ENCODE measurements around the gene SUSD4.

The SUSD4 gene

DNA sequence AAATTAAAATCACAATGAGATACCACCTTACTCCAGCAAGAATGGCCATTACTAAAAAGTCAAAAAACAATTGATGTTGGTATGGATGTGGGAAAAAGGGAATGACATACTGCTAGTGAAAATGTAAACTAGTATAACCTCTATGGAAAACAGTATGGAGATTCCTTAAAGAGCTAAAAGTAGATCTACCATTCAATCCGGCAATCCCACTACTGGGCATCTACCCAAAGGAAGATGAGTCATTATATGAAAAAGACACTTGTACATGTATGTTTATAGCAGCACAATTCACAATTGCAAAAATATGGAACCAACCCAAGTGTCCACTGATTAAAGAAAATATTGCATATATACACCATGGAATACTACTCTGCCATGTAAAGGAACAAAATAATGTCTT lies 37.2 kb downstream of the SUSD4 start:
- no peak for DNase-seq

DNA sequence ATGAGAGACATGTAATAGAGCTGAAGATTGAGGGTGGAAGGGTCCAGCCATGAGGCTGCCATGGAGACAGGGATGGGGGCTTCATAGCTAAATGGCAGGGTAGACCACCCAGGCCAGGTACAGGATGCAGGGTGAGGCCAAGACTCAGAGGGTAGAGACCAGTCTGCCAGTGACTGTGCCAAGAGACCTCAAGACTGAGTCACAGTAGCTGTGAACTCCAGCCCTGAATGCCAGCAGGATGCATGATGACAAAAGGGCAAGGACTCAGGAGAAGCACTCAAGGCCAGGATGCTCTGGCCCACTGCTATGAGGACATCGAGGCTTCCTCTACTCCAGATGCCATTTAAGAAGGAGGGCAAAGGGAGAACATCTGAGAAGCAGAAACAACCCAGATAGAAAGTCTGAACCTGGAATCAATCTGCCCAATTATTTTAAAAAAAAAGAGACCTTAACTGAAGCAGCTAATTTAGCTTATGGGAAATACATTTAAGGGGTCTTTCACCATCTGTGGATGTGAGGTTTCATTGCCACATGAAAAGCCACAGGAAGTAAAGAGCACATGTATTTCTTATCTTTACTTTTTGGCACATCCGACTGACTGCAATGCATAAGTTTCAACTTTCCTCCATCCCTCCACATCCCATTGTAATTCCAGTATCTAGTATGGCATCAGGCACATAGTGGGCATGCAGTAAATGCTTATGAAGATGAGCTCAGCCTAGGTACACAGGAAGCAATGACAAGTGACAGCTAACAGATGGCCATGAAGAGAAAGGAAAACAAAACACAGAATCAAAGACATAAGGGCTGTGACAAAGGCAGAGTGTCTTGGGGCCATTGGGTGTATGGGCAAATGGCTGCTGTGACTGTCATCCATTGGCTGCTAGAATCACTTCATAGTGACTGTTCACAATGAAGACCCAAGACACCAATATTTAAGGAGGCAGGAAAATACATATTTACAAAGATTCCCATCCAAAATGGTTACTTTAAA lies 40.2 kb downstream of the SUSD4 start:
- no peak for DNase-seq

DNA sequence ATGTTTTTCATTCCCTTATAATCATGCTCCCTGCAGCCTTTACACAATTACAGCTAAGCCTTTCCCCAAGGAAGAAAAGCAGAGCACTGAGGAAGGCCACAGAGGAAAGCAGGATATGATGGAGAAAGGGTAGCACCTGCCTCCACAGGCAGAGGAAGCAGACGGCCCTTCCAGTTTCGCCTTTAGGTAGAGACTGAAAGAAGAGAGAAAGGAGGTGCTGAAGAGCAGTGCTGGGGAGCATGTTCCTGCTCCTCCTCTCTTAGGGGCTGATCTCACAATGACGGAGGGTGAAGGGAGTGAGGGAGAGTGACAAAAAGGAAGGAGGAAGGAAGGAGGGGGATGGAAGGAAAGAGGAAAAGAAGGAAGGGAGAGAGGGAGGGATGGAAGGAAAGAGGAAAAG lies 41.1 kb downstream of the SUSD4 start:
- DNase-seq: no peak

DNA sequence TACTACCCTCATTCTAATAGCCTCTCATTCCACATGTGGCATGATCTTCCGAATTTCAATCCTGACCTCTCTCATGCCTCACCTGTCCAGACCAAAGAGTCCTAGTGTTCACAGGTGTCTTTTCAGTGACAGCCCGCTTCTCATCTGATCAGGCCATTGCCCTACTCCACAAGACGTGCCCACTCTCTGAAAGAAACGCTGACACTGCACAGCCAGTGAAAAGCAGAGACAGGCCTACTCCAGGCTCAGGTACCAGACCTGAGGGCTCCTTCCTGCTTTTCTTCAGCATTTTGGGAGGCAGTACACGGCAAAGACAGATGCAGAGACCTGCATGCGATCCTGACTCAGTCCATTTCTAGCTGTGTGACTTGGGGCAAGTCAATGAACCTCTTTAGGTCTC lies 43.0 kb downstream of the SUSD4 start:
- no peak for DNase-seq

DNA sequence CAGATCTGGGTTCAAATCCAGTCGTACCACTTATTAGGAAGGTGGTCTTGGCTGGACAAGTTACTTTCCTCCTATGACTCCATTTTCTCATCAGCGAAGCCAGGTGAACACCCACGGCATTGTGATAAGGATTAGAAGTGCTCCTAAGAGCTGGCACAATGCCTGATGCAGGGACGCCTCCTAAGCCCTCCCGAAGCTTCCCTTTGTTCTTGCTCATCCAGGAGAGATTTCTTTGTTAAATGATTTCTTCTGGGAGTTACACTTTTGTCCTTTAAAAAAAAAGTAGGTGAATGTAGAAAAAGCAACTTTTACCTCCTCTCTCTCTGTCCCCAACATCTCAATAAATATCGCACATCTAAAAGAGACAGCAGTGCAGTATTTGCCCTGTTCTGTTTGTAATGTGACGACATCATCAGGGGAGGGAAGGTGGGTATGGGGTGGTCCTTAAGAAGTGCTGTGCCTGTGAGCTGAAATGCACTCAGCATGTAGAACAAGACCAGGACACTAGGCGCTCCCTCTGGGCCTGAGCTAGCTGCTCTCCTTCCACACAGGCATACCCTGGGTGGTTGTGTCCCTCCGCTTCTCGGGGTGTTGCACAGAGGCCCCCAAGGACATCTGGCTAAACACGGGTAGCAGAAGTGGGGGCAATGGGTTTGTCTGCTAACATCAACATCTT lies 43.9 kb downstream of the SUSD4 start:
- no peak for DNase-seq

DNA sequence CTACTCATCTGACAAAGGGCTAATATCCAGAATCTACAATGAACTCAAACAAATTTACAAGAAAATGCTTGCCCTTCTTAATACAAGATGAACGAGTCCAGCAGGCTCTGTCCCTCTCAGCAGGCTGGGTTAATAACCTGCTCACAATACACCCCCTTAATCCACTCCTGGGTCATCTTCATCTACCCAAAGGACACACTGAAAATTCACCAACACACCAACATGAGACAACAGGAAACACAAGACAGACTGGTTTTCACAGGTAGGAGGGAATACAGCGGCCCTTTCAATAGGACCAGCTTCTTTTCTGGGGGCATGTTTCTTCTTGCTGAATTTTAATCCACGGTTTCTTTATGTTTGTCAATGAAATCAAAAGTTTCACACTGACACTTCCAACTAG lies 44.6 kb downstream of the SUSD4 start:
- no peak for DNase-seq

DNA sequence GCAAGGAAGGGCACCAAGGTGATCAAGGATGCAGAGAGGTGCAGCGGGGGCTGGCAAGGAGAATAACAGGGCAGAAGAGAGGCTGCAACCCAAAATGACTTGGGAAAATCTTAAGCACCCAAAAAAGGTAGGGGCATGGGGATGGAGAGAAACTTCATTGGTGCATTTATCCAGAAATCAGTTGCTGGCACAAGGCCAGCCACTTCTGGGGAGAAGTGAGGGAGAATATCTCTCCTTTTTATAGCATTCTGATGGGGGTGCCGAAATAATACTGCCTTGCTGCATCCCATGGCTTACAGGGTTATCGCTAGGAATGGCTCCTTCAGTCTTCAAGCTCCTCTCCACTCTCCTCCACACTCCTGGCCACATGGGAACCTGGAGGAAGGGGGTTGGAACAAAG lies 47.9 kb downstream of the SUSD4 start:
- DNase-seq: no peak

DNA sequence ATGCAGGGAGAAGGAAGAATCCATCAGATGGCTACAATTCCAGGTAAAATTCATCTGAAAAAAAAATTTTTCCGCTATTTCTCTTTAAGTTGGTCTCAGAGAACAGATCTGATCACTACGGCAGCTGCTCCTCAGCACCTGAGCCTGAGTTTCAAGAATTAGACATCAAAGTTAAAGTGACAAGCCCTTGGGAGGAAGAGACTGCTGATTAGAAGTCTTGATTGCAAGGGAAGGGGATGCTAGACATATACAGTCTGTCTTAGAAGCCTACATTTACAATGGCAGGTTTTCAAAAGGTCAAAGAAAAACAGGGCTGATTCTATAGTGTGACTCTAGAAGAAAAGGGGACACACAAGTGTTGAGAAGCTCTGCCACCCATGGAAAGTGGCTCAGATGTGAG lies 48.3 kb downstream of the SUSD4 start:
- DNase-seq: no peak

DNA sequence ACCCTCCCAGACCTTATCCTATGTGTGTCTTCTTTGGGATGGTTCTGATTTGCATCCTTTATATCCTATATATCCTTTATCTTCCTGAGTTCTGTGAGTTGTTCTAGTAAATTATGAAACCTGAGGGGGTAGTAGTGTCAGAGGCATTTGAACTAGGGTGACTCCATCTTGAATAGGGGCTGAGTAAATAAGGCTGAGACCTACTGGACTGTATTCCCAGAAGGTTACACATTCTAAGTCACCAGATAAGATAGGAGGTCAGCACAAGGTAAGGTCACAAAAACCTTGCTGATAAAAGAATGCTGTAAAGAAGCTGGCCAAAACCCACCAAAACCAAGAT lies 50.6 kb downstream of the SUSD4 start:
- DNase-seq: no peak

DNA sequence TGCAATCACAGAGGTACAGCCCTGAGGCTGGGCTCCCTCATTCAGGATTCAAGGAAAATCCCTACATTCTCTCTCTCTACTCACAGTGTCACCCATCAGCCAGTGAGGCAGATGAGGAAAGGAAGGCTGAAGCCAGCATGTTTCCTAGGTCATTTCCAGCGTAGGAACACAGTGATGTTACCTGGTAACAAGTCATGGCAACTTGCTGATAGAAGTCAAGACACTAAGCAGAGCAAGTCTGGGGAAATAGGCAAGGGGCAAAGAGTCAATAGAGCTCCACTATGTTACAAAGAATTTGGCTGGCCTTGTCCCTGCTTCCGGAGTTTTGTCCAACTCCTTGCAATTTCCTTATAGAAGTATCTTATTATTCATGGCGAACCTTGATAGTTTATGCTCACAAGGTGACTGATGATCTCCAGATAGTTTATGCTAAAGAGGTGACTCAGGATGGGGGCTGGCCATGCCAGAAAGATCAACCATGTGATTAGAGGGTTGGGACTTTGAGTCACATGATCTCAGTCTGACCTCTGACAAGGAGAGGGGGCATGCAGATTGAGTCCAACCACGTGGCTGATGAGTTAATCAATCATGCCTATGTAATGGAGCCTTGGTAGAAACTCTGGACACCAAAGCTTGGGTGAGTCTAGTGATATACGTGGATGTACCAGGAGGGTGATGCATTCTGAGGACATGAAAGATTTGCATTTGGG lies 51.1 kb downstream of the SUSD4 start:
- DNase-seq: no peak

DNA sequence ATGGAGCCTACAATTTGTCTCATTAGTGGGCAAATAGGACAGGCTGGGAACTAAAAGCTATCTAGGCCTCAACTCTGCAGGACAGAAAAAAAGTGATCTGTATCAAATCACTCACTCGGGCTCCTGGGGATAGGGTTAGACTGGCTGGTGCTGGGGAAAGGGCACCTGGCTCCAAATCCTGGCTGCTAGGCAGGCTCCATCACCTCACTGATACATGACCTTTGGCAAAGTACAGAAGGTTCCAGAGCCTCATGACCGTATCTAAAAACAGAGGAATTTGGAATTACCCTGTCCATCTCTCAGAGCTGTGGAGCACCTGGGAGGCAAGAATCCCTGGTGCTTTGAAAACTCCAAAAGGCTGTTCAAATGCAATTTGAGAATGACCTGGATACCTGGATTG lies 51.7 kb downstream of the SUSD4 start:
- no peak for DNase-seq

DNA sequence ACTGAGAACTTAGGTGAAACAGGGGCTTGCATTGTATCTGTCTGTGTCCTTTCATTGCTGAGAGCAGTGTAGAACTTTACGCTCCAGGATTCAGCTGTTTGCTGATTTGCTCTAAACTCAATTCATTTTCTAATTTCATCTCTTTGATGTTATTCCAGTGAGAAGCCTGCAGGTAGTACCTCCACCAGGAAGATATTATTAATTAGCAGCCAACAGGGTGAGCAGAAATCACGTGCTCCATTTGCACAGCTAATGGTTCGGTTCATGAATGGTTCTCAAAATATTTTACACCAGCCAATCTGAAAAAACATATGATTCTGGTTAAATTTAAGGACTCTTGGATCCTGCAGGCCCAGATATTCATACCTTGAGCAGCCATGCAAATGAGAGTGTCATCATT lies 52.1 kb downstream of the SUSD4 start:
- no peak for DNase-seq

DNA sequence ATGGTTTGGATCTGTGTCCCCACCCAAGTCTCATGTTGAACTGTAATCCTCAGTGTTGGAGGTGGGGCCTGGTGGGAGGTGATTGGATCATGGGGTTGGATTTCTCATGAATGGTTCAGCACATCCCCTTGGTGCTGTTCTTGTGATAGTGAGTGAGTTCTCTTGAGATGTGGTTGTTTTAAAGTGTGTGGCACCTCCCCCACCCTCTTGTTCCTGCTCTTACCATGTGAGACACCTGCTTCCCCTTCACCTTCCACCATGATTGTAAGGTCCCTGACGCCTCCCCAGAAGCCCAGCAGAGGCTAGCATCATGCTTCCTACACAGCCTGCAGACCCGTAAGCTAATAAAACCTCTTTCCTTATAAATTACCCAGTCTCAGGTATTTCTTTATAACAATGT lies 55.8 kb downstream of the SUSD4 start:
- no peak for DNase-seq

DNA sequence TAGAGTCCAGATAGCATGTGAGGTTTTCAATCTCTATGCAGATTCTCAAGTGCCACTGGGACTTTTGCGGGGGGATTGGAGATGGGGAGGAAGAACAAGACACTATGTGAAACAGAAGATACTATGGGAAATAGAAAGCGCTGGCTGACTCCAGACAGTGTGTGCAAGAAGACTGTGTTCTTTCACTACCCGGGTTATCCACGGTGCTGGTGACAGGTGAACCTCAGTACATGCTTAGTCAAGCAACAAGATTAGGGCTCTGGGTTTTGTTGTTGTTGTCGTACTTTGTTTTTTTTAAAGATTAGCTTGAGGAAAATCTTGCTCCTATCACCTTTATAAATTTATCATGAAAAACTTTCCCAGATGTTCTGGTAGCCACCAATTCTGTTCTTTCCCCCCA lies 56.4 kb downstream of the SUSD4 start:
- DNase-seq: no peak

DNA sequence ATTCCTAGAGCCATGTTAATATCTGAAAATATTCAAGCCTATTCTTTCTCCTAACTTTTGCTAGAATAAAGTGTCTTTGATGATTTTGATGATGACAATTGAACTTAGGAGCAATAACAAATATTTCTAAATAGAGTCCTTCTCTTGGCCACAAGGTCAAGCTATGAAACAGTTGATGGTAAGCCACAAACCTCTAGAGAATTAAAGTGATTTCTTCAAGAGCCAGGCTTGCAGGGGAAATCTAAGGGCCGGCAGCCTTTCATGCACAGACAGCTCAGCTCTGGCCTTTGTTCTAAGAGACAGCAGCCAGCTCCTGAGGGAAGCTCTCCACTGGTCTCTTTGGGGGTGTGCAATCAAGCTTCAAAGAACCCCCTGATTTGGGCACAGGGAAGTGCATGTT lies 59.0 kb downstream of the SUSD4 start:
- DNase-seq: no peak

DNA sequence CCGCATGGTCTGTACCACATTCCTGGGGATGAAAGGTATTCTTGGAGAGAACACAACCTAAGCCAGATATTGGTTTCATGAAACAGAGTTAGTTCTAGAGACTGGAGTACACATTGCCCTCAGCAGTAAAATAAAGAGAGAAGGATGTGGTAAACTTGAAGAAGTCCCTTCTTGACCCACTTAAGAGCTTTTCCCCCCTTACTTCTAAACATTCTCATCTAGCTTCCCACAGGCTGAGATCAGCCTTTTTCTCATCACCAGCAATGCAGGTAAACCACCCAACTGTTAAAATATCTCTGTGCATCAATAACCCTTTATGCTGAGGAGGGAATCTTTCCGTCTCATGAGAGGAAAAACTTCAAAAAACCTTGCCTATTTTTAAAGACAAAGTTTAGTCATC lies 62.6 kb downstream of the SUSD4 start:
- DNase-seq: no peak

DNA sequence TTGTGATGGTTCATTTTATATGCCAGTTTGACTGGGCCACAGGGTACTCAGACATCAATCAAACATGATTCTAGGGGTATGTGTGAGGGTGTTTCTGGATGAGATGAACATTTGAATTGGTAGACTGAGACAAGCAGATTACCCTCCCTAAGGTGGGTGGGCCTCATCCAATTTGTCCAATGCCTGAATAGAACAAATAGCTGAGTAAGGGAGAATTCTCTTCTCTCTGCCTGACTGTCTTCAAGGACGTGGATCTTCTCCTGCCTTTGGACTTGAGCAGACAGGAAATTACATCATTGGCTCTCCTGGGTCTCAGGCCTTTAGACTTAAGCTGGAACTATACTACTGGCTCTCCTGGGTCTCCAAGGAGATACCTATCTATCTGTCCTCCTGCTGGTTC lies 64.4 kb downstream of the SUSD4 start:
- no peak for DNase-seq

DNA sequence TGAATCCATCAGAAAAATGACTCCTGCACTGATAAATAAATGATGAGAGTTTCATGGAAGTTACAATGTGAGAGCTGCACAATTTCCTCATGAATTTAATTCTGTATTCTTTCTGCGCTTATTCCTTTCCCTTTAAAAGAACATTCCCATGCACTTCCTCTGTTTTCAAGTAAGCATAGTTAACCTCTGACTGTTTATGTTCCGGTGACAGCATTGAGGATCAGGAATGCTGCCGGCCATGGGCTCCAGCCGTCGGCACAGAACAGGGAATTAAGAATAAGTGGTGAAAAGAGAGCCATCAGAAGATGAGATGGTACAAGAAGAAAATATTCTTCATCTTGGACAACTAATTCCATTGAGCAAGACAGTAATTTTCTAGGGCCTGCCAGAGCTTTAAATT lies 65.3 kb downstream of the SUSD4 start:
- DNase-seq: no peak

DNA sequence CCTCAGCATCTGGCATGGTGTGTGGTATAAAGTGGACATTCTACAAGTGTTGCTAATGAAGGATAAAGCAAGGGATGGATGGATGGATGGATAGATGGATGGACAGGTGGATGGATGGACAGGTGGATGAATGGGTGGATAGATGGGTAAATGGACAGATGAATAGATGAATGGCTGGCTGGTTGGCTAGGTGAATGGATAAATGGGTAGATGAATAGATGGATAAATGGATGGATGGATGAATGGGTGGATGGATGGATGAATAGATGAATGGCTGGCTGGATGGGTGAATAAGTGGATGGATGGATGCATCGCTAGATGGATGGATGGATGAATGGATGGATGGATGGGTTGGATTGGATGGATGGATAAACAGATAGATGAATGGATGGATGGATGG lies 66.2 kb downstream of the SUSD4 start:
- no peak for DNase-seq

DNA sequence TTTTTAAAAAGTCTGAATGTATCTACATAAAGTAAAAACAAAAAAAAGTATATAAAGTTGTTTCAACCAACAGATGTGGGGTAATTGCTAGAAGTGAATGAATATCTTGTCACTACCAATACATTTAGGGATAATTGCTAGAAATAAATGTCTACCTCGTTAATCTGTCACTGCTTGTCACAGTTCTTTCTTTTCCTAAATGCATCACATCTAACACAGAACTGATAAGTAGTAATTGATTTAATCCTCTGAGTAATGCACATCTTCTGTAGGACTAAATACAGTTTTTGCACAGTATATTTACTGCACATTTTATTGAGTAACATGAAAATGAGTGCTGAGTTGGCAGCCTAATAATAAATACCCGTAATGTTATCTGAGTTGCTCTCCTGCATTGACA lies 72.2 kb downstream of the SUSD4 start:
- no peak for DNase-seq

DNA sequence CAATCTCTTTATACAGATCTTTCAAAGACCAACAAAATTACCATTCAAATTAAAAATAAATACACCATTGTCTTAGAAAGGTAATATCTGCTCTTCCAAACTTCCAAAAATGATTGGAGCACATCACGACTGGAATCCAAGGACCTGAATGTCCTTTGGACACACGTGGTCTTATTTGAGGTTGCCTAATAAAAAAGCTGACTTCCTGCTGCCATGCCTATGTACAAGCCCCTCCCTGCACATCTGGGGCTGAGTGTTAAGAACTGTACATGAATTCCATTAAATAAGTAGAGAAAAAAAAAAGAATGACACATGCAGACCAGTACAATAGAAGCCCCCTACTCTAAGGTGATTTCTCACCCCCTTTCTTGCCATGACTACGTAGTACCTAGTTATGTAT lies 73.6 kb downstream of the SUSD4 start:
- DNase-seq: no peak

DNA sequence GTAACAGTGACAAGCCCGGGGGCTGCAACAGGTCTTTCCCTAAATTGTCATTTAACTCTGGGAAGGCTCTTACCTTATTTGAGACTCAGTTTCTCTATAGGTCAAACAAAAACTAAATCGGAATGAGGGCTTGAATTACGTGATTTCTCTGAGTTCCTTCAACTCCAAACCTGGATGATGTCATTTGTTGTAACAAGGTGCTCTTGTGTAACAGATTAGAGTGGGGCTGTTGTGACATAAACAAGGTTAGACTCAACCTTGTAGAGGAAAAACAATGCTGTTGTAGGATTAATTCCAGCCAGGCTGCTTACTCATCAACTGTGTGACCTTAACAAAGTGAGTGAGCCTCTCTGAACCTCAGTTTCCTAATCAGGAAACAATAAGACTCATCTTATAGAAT lies 74.4 kb downstream of the SUSD4 start:
- DNase-seq: no peak

DNA sequence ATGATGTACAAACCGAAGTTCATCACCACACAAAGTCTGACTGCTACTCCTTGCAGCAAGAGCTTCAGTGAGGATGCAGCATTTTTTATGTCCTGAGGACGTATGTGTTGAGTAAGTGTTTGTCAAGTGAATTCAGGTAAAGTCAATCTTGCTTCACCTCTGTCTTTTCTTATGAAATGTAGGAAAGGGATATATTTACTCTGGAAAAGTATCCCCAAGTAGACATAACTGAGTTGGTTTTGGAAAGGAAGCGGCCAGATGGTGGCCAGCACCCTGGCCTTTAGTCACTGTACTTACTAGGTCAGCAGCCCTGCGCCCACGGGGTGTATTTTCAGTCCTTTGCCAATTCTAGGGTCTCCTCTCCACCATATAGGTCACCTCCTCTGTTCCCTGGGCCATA lies 75.2 kb downstream of the SUSD4 start:
- DNase-seq: no peak

DNA sequence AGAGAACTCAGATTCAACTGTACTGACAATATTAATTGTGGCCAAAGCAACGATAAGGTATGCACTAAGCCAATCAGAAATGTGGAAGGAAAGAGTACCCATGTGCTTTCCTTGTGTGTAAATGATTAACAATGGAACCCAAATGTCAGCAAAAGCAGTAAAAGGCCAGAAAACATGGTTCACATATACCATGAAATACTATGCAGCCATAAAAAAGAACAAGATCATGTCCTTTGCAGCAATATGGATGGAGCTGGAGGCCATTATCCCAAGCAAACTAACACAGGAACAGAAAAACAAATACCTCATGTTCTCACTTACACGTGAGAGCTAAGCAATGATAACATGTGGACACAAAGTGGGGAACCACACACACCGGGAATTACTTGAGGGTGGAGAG lies 78.5 kb downstream of the SUSD4 start:
- no peak for DNase-seq

Data from NCI-H524 treated with DMSO at 0.1 percent for 48 hours (cell line).